Mesenchymal stem cell (in vitro differentiated cells and primary cell): ENCODE results near the gene SBK1.

ENCODE experiments used
- DNase-seq: peaks from one replicate; pipeline ENCODE4 v3.0.0-alpha.2; 2013
- H2AFZ ChIP-seq: one replicate; pipeline ENCODE4 v1.6.1; 2013; ENCODE audit warnings: low read depth, mild to moderate bottlenecking, control low read depth, inconsistent platforms, low read length, moderate library complexity
- H2AK5ac ChIP-seq: 2 replicates; pipeline ENCODE4 v1.6.1; 2013; ENCODE audit warnings: low read length, moderate library complexity, mild to moderate bottlenecking, inconsistent platforms; ENCODE audit not compliant: severe bottlenecking
- H2BK120ac ChIP-seq: one replicate; pipeline ENCODE4 v1.6.1; 2013; ENCODE audit warnings: low read depth, mild to moderate bottlenecking, inconsistent platforms, low read length, moderate library complexity
- H2BK12ac ChIP-seq, 2 experiments: one replicate each; pipeline ENCODE4 v1.6.1; 2013; ENCODE audit warnings: inconsistent platforms in 2 of 2, low read length in 2 of 2, mild to moderate bottlenecking in 2 of 2, moderate library complexity in 2 of 2, control low read depth in 1 of 2
- H2BK15ac ChIP-seq: one replicate; pipeline ENCODE4 v1.6.1; 2013; ENCODE audit warnings: mild to moderate bottlenecking, low read depth, inconsistent platforms; ENCODE audit not compliant: poor library complexity, severe bottlenecking
- H2BK5ac ChIP-seq: 2 replicates; pipeline ENCODE4 v1.6.1; 2013; ENCODE audit warnings: low read depth, mild to moderate bottlenecking, low read length, control low read depth, inconsistent platforms; ENCODE audit not compliant: poor library complexity, severe bottlenecking
- H3K14ac ChIP-seq, 2 experiments: one replicate each; pipeline ENCODE4 v1.6.1; 2013; ENCODE audit warnings: inconsistent platforms in 2 of 2, low read length in 2 of 2, control low read depth in 1 of 2, mild to moderate bottlenecking in 1 of 2, moderate library complexity in 1 of 2
- H3K18ac ChIP-seq, 2 experiments: one replicate each; pipeline ENCODE4 v1.6.1; 2013; ENCODE audit warnings: inconsistent platforms in 2 of 2, low read length in 2 of 2, control low read depth in 1 of 2, low read depth in 1 of 2, mild to moderate bottlenecking in 1 of 2
- H3K23ac ChIP-seq, 2 experiments: one replicate each; pipeline ENCODE4 v1.6.1; 2013; ENCODE audit warnings: inconsistent platforms in 2 of 2, low read length in 2 of 2, mild to moderate bottlenecking in 2 of 2, moderate library complexity in 2 of 2, control low read depth in 1 of 2
- H3K27ac ChIP-seq: 2 replicates; pipeline ENCODE4 v1.5.1; 2013; ENCODE audit warnings: mild to moderate bottlenecking, moderate library complexity, low read length, control low read depth, inconsistent platforms; ENCODE audit not compliant: poor library complexity, severe bottlenecking
- H3K27me3 ChIP-seq, 2 experiments: 2 replicates each; pipeline versions ENCODE4 v1.6.1 to v1.7.0; 2013; ENCODE audit warnings: low read length in 2 of 2, mild to moderate bottlenecking in 2 of 2, moderate library complexity in 2 of 2, control low read depth in 1 of 2, inconsistent platforms in 1 of 2; ENCODE audit not compliant: control insufficient read depth in 1 of 2, insufficient read depth in 1 of 2
- H3K36me3 ChIP-seq, 2 experiments: 2 replicates each; pipeline versions ENCODE4 v1.6.1 to v1.7.0; 2013; ENCODE audit warnings: low read length in 2 of 2, control low read depth in 1 of 2, inconsistent platforms in 1 of 2, low read depth in 1 of 2, mild to moderate bottlenecking in 1 of 2; ENCODE audit not compliant: insufficient read depth in 2 of 2, control insufficient read depth in 1 of 2
- H3K4ac ChIP-seq, 2 experiments: one replicate each; pipeline ENCODE4 v1.6.1; 2013; ENCODE audit warnings: inconsistent platforms in 2 of 2, low read length in 2 of 2, mild to moderate bottlenecking in 2 of 2, moderate library complexity in 2 of 2, control low read depth in 1 of 2, low read depth in 1 of 2
- H3K4me1 ChIP-seq: 2 replicates; pipeline ENCODE4 v1.6.1; 2013; ENCODE audit warnings: low read depth, low read length, control low read depth; ENCODE audit not compliant: control insufficient read depth, insufficient read depth
- H3K4me2 ChIP-seq: 2 replicates; pipeline ENCODE4 v1.6.1; 2013; ENCODE audit warnings: low read length, mild to moderate bottlenecking, inconsistent platforms; ENCODE audit not compliant: poor library complexity, severe bottlenecking
- H3K4me3 ChIP-seq, 2 experiments: 2 replicates each; pipeline versions ENCODE4 v1.5.1 to v1.7.0; 2013; ENCODE audit warnings: low read length in 2 of 2, mild to moderate bottlenecking in 2 of 2, control low read depth in 1 of 2, low read depth in 1 of 2; ENCODE audit not compliant: insufficient read depth in 1 of 2
- H3K79me1 ChIP-seq: replicated peaks from 2 replicates; pipeline ENCODE4 v1.6.1; 2013; ENCODE audit warnings: mild to moderate bottlenecking, control low read depth, low read length, inconsistent platforms; ENCODE audit not compliant: poor library complexity, severe bottlenecking
- H3K9ac ChIP-seq: 2 replicates; pipeline ENCODE4 v1.7.0; 2013; ENCODE audit warnings: mild to moderate bottlenecking, low read length, moderate library complexity
- H3K9me3 ChIP-seq: 2 replicates; pipeline ENCODE4 v1.7.0; 2013; ENCODE audit warnings: mild to moderate bottlenecking, low read length; ENCODE audit not compliant: control insufficient read depth
- H4K8ac ChIP-seq: one replicate; pipeline ENCODE4 v1.6.1; 2013; ENCODE audit warnings: inconsistent platforms, mild to moderate bottlenecking, low read length, moderate library complexity
- H4K91ac ChIP-seq: one replicate; pipeline ENCODE4 v1.6.1; 2013; ENCODE audit warnings: mild to moderate bottlenecking, low read length, inconsistent platforms
- WGBS: methylation state at CpG from one replicate; pipeline ENCODE4 v1.1.7; 2013; ENCODE audit warnings: mixed read lengths; 5-methylcytosine and 5-hydroxymethylcytosine counted together

SBK1 gene

GRCh38 chr16:28255838-28256237, 36.5 kb upstream of the SBK1 start:
- no peaks in the 10 kb centered on the region for H3K36me3 ChIP-seq
- no peak overlapping the region for H3K4me2 ChIP-seq
- H3K4me3 ChIP-seq = no peak overlapping the region
- H2AK5ac ChIP-seq = no peak overlapping the region
- no peak overlapping the region for H3K14ac ChIP-seq
- H3K79me1 ChIP-seq = no peaks in the 10 kb centered on the region
- H2AFZ ChIP-seq = no peak overlapping the region
- no peak overlapping the region for H2BK15ac ChIP-seq
- H2BK120ac ChIP-seq = no peak overlapping the region
- no peak overlapping the region for H3K9ac ChIP-seq
- H3K4ac ChIP-seq = no peak overlapping the region
- H3K4me1 ChIP-seq = peaks cover 11% of the 10 kb centered on the region
- no peak overlapping the region for H3K27ac ChIP-seq
- H2BK12ac ChIP-seq = no peak overlapping the region
- H4K8ac ChIP-seq = no peak overlapping the region
- no peak overlapping the region for H2BK5ac ChIP-seq
- peaks cover 39 to 62% of the 10 kb centered on the region in 2 experiments for H3K27me3 ChIP-seq
- peaks cover 12% of the 10 kb centered on the region for H3K9me3 ChIP-seq
- H3K18ac ChIP-seq = no peak overlapping the region
- no peak overlapping the region for H4K91ac ChIP-seq
- no peak for DNase-seq
- H3K23ac ChIP-seq = no peak overlapping the region
- WGBS = 87% methylated on average over 12 of the region's 12 CpGs

GRCh38 chr16:28257256-28257655, 35.1 kb upstream of the SBK1 start:
- H3K9ac ChIP-seq = no peak overlapping the region
- no peak for DNase-seq
- no peak overlapping the region for H2AK5ac ChIP-seq
- peaks cover 53 to 70% of the 10 kb centered on the region in 2 experiments for H3K27me3 ChIP-seq
- H3K4me1 ChIP-seq = peaks cover 11% of the 10 kb centered on the region
- H3K14ac ChIP-seq = no peak overlapping the region
- 70% methylated on average over 4 of the region's 4 CpGs for WGBS
- H4K8ac ChIP-seq = no peak overlapping the region
- H3K27ac ChIP-seq = no peak overlapping the region
- H2BK120ac ChIP-seq = no peak overlapping the region
- H3K79me1 ChIP-seq = no peaks in the 10 kb centered on the region
- no peaks in the 10 kb centered on the region for H3K36me3 ChIP-seq
- H2BK12ac ChIP-seq = no peak overlapping the region
- no peak overlapping the region for H3K23ac ChIP-seq
- no peak overlapping the region for H3K4me2 ChIP-seq
- H3K9me3 ChIP-seq = peaks cover 11% of the 10 kb centered on the region
- H3K18ac ChIP-seq = no peak overlapping the region
- no peak overlapping the region for H4K91ac ChIP-seq
- no peak overlapping the region for H2BK15ac ChIP-seq
- H3K4ac ChIP-seq = no peak overlapping the region
- H2BK5ac ChIP-seq = no peak overlapping the region
- H2AFZ ChIP-seq = no peak overlapping the region
- H3K4me3 ChIP-seq = no peak overlapping the region

- 50% methylated on average over 15 of the region's 18 CpGs for WGBS
- peak overlapping the region; percentile 49 for H2BK15ac ChIP-seq
- H3K27ac ChIP-seq = no peak overlapping the region
- no peak overlapping the region for H3K23ac ChIP-seq
- peaks cover 66 to 83% of the 10 kb centered on the region in 2 experiments for H3K27me3 ChIP-seq
- no peak overlapping the region for H3K14ac ChIP-seq
- H2BK120ac ChIP-seq = no peak overlapping the region
- peak overlapping the region; percentile 72 for H3K4me2 ChIP-seq
- H4K91ac ChIP-seq = no peak overlapping the region
- no peak overlapping the region for H2AFZ ChIP-seq
- no peak overlapping the region for H3K18ac ChIP-seq
- peaks cover 11% of the 10 kb centered on the region for H3K4me1 ChIP-seq
- no peak overlapping the region for H2BK12ac ChIP-seq
- peak overlapping the region; percentile 13 to 18 for H3K4me3 ChIP-seq
- H3K79me1 ChIP-seq = no peaks in the 10 kb centered on the region
- DNase-seq = no peak
- H4K8ac ChIP-seq = no peak overlapping the region
- no peak overlapping the region for H2BK5ac ChIP-seq
- no peak overlapping the region for H2AK5ac ChIP-seq
- H3K4ac ChIP-seq = no peak overlapping the region
- H3K9ac ChIP-seq = no peak overlapping the region
- no peaks in the 10 kb centered on the region for H3K9me3 ChIP-seq
- H3K36me3 ChIP-seq = no peaks in the 10 kb centered on the region
Measured at GRCh38 chr16:28258567-28258966, 33.8 kb upstream of the SBK1 start.

GRCh38 chr16:28259091-28259780, 33.1 kb upstream of the SBK1 start:
- no peak overlapping the region for H3K4ac ChIP-seq
- H3K18ac ChIP-seq = no peak overlapping the region
- no peak overlapping the region for H2BK15ac ChIP-seq
- H3K4me3 ChIP-seq = peak overlapping the region in 1 of 2 experiments; percentile 18
- no peak overlapping the region for H4K8ac ChIP-seq
- H3K36me3 ChIP-seq = no peaks in the 10 kb centered on the region
- H3K4me1 ChIP-seq = peaks cover 11% of the 10 kb centered on the region
- H2BK5ac ChIP-seq = no peak overlapping the region
- DNase-seq = no peak
- no peak overlapping the region for H3K14ac ChIP-seq
- H2BK12ac ChIP-seq = no peak overlapping the region
- H3K23ac ChIP-seq = no peak overlapping the region
- no peaks in the 10 kb centered on the region for H3K9me3 ChIP-seq
- no peak overlapping the region for H2BK120ac ChIP-seq
- no peak overlapping the region for H4K91ac ChIP-seq
- H3K27ac ChIP-seq = no peak overlapping the region
- no peaks in the 10 kb centered on the region for H3K79me1 ChIP-seq
- H3K27me3 ChIP-seq = peaks cover 67 to 88% of the 10 kb centered on the region in 2 experiments
- 90% methylated on average over 27 of the region's 29 CpGs for WGBS
- H3K9ac ChIP-seq = no peak overlapping the region
- H3K4me2 ChIP-seq = no peak overlapping the region
- no peak overlapping the region for H2AK5ac ChIP-seq
- no peak overlapping the region for H2AFZ ChIP-seq
